Mesothelial cell of epicardium (in vitro differentiated cells): ENCODE data around the gene NUP50. TPM values are rescaled to one million over a fixed set of nuclear protein-coding genes. Genes with fewer than 3 reads are reported as not detected.

ENCODE experiments used
- DNase-seq, 2 experiments: peaks; one replicate each; pipeline ENCODE4 v3.0.0; 2021; ENCODE audit warnings: low spot score in 2 of 2; ENCODE audit not compliant: unreplicated experiment in 2 of 2
- H3K27ac Mint-ChIP-seq: 2 replicates; pipeline ENCODE4 v1.8.0; 2021; ENCODE audit warnings: mixed read lengths
- H3K27me3 Mint-ChIP-seq: 2 replicates; pipeline ENCODE4 v1.8.0; 2021; ENCODE audit warnings: low read depth, mixed read lengths
- H3K36me3 Mint-ChIP-seq: 2 replicates; pipeline ENCODE4 v1.8.0; 2021; ENCODE audit warnings: mixed read lengths
- H3K4me1 Mint-ChIP-seq: 2 replicates; pipeline ENCODE4 v1.8.0; 2021; ENCODE audit warnings: mixed read lengths
- H3K4me3 Mint-ChIP-seq: 2 replicates; pipeline ENCODE4 v1.8.0; 2021; ENCODE audit warnings: mild to moderate bottlenecking, moderate library complexity, mixed read lengths
- H3K9me3 Mint-ChIP-seq: 2 replicates; pipeline ENCODE4 v1.8.0; 2021; ENCODE audit warnings: mixed read lengths
- CTCF ChIP-seq: fragments of 200-600 bp; sonication (generic); IDR thresholded peaks from one replicate; pipeline ENCODE4 v1.5.0; 2021; ENCODE audit warnings: antibody characterized with exemption; ENCODE audit not compliant: unreplicated experiment
- total RNA-seq: library from RNA; stranded (reverse); gene quantifications from 3 replicates; pipeline ENCODE4 v1.2.1, GENCODE V29; 2021

NUP50 gene
- total RNA-seq, 1 donor from 2014 or later: 45.8 TPM

GRCh38 chr22:45127866-45128265 is 35.9 kb upstream of the NUP50 start:
- Mint-ChIP-seq H3K36me3 (peaks cover 7% of the 10 kb centered on the region), H3K4me3 (no peak overlapping the region), H3K27me3 (peaks cover 8% of the 10 kb centered on the region), H3K9me3 (no peaks in the 10 kb centered on the region), H3K4me1 (peaks cover 3% of the 10 kb centered on the region), H3K27ac (no peak overlapping the region)
- no peak for TF ChIP-seq CTCF
- no peak for DNase-seq

- TF ChIP-seq CTCF: no peak
- Mint-ChIP-seq H3K27me3 (peaks cover 8% of the 10 kb centered on the region), H3K27ac (no peak overlapping the region), H3K9me3 (peaks cover 12% of the 10 kb centered on the region), H3K4me3 (no peak overlapping the region), H3K4me1 (peaks cover 2% of the 10 kb centered on the region), H3K36me3 (peaks cover 20% of the 10 kb centered on the region)
- DNase-seq: no peak
Measured at GRCh38 chr22:45129703-45130524, 33.8 kb upstream of the NUP50 start.

- Mint-ChIP-seq H3K27me3 (peaks cover 3% of the 10 kb centered on the region), H3K4me1 (no peaks in the 10 kb centered on the region), H3K36me3 (peaks cover 22% of the 10 kb centered on the region), H3K27ac (no peak overlapping the region), H3K4me3 (no peak overlapping the region), H3K9me3 (peaks cover 12% of the 10 kb centered on the region)
- no peak for TF ChIP-seq CTCF
- DNase-seq: no peak
Measured at GRCh38 chr22:45130891-45131290, 32.8 kb upstream of the NUP50 start.

- H3K9me3 Mint-ChIP-seq: peaks cover 12% of the 10 kb centered on the region
- H3K27ac Mint-ChIP-seq: no peak overlapping the region
- H3K4me1 Mint-ChIP-seq: no peaks in the 10 kb centered on the region
- H3K4me3 Mint-ChIP-seq: no peak overlapping the region
- no peak for TF ChIP-seq CTCF
- peaks cover 22% of the 10 kb centered on the region for H3K36me3 Mint-ChIP-seq
- H3K27me3 Mint-ChIP-seq: no peaks in the 10 kb centered on the region
- no peak for DNase-seq
Measured at GRCh38 chr22:45131749-45132148, 32.0 kb upstream of the NUP50 start.

GRCh38 chr22:45134313-45134712 is 29.4 kb upstream of the NUP50 start:
- no peaks in the 10 kb centered on the region for H3K27me3 Mint-ChIP-seq
- peaks cover 22% of the 10 kb centered on the region for H3K36me3 Mint-ChIP-seq
- TF ChIP-seq CTCF: no peak
- H3K4me3 Mint-ChIP-seq: no peak overlapping the region
- H3K4me1 Mint-ChIP-seq: no peaks in the 10 kb centered on the region
- peaks cover 12% of the 10 kb centered on the region for H3K9me3 Mint-ChIP-seq
- DNase-seq: no peak
- H3K27ac Mint-ChIP-seq: no peak overlapping the region

- Mint-ChIP-seq H3K27me3 (no peaks in the 10 kb centered on the region), H3K4me1 (no peaks in the 10 kb centered on the region), H3K4me3 (no peak overlapping the region), H3K27ac (no peak overlapping the region), H3K9me3 (peaks cover 12% of the 10 kb centered on the region), H3K36me3 (peaks cover 18% of the 10 kb centered on the region)
- DNase-seq: no peak
- TF ChIP-seq CTCF: no peak
Measured at GRCh38 chr22:45136594-45136993, 27.1 kb upstream of the NUP50 start.
